ENCODE measurements around the gene PWWP2B.

- TF ChIP-seq CTCF (IDR thresholded peaks at IDR 0.05; ENCODE audit: insufficient read depth, low read depth, low read length) (no peak), EZH2 (IDR thresholded peaks at IDR 0.05; ENCODE audit: insufficient read depth, low read length) (no peak)
Observed at GRCh38 chr10:132350391-132350790, 46.6 kb upstream of the PWWP2B start.
